Measurements from ENCODE around the gene DHX34.

DNA sequence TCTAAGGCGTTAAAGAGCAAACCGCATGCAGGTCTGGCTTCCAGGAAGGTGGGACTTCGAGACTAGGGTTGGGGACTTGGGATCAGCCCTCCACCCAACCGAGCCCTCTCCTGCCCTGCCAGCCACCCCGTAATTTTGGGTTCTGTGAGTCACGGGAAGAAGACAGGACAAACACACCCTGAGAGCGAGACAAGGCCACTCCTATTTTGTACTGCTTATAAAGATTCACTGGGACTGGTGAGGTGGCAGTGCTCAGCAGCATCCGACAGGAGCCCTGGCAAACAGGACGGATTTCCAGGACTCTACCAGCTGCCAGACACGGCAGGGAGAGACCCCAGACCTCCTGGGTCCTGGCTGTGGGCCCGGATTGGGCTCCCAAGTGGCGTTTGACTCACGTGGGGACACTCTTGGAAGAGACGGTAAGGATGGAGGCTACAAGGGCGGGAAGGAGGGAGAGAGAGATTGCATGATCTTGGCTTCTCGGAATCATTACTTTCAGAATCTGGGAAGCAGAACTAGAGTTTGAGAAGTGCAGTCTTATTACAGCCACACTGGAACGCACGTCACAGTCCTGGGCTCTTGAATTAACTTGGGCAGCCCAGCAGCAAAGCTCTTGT lies 17.1 kb upstream of the DHX34 start, which contains the start of gene C5AR2:
- TF ChIP-seq CTCF (IDR thresholded peaks at IDR 0.05; ENCODE audit: poor library complexity) (no peak), EZH2 (IDR thresholded peaks at IDR 0.05; ENCODE audit: borderline replicate concordance) (no peak)

Data from hepatocyte (in vitro differentiated cells).